Skeletal muscle tissue (tissue), 4 donors: ENCODE data around the gene ART4. TPM values are rescaled to one million over a fixed set of nuclear protein-coding genes. Genes with fewer than 3 reads are reported as not detected.

Experiments
- H3K27ac ChIP-seq: one replicate; pipeline ENCODE4 v1.7.0; 2013; ENCODE audit warnings: mild to moderate bottlenecking, low read depth, low read length, inconsistent platforms
- H3K27me3 ChIP-seq, 3 donors: one replicate each; pipeline ENCODE4 v1.7.0; 2013; ENCODE audit warnings: low read length in 3 of 3; ENCODE audit not compliant: control insufficient read depth in 3 of 3, insufficient read depth in 3 of 3
- H3K36me3 ChIP-seq, 3 donors: one replicate each; pipeline ENCODE4 v1.7.0; 2013; ENCODE audit warnings: low read length in 3 of 3; ENCODE audit not compliant: control insufficient read depth in 3 of 3, insufficient read depth in 3 of 3
- H3K4me1 ChIP-seq, 3 donors: one replicate each; pipeline ENCODE4 v1.7.0; 2013; ENCODE audit warnings: low read length in 3 of 3, mild to moderate bottlenecking in 3 of 3; ENCODE audit not compliant: control insufficient read depth in 3 of 3, insufficient read depth in 3 of 3
- H3K4me3 ChIP-seq, 3 donors: one replicate each; pipeline ENCODE4 v1.7.0; 2013; ENCODE audit warnings: low read length in 3 of 3
- H3K9ac ChIP-seq, 3 donors: one replicate each; pipeline ENCODE4 v1.7.0; 2013; ENCODE audit warnings: low read length in 3 of 3, mild to moderate bottlenecking in 3 of 3, moderate library complexity in 2 of 3, low read depth in 1 of 3
- H3K9me3 ChIP-seq, 3 donors: one replicate each; pipeline ENCODE4 v1.7.0; 2013; ENCODE audit warnings: low read length in 3 of 3; ENCODE audit not compliant: control insufficient read depth in 3 of 3
- total RNA-seq: library from RNA; depleted of rRNA; stranded (reverse); fragments of >200 nt; gene quantifications from one replicate; pipeline ENCODE4 v1.2.3, GENCODE V29; 2014
- donor health status: Osteomylitis.

Gene ART4
- total RNA-seq, 1 donor from 2014 or later: not detected

DNA sequence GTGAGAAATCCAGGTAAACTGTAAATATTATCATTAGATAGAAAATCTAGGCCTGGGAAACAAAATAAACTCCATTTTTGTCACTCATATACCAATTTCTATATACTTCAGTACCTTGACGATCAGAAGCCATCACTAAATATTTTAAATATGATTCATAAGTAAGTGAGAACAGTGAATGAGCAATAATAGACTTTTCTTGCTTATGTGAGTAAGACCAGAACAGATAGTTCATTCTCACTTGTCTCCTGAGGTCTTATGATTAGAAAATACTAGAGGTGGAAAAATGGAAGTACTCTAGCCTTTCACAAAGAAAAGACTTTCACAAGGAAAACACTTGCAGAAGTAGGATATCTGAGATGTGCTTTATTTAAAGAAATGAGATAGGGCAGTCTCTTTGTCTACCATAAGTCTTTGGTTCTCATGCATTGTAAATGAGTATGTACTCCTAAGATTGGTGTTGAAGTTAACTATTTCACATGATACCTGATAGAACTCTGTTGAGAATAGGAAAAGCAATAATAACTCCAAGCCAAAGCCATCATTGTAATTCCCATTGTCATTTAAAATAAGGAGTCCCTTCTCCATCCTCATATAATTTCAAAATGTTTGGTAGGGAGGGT is 19.2 kb downstream of the ART4 start:
- Histone ChIP-seq H3K27me3 (no peaks in the 10 kb centered on the region), H3K9ac (no peak overlapping the region), H3K27ac (no peak overlapping the region), H3K36me3 (no peaks in the 10 kb centered on the region), H3K4me3 (no peak overlapping the region), H3K4me1 (no peaks in the 10 kb centered on the region), H3K9me3 (no peaks in the 10 kb centered on the region)

DNA sequence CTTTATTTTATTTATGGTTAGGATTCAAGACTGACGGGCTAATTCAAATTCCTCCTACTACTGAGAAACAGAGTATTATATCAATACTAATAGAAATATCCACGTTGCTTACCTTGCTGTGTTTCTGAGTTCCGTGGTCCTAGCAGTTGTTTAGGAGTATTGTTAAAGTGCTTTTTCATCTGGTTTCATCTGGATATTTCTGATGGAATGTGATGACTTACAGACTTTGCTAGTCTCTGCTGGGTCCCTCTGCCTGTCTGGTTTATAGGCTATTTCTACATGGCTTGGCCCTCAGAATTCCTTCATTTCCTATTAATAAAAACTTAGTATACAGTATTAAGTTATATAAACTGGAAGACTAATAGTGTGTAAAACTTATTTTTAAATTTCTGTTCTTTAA is 29.3 kb downstream of the ART4 start, which contains the start of gene SMCO3:
TSS of gene SMCO3 (minus strand) at position 169 of the 400 bp plus-strand sequence. CDS start 7,502 bp downstream, outside the sequence.
- no peaks in the 10 kb centered on the region for H3K27me3 ChIP-seq
- no peak within 1 kb of the TSS for H3K27ac ChIP-seq
- no peaks in the 10 kb centered on the region for H3K4me1 ChIP-seq
- no peaks in the 10 kb centered on the region for H3K36me3 ChIP-seq
- H3K9ac ChIP-seq: no peak within 1 kb of the TSS
- no peaks in the 10 kb centered on the region for H3K9me3 ChIP-seq
- H3K4me3 ChIP-seq: no peak within 1 kb of the TSS

DNA sequence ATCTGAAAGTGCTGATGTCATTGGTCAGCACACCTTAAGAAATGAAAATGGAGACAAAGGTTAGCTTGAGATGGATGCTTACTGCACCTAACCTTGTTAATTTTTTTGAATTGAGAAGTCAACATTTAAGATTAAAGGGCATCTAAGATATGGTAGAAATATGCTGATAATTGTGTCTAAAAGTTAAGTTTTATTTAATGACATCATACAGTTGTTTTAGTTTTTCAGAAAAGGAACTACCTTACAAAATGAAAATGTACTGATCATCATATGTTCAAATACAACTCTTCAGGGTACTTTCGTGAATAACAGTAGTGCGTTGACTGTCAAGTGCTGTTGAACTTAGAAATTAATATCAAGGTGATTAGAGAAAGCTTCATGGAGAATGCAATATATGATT is 31.8 kb downstream of the ART4 start:
- Histone ChIP-seq H3K27ac (no peak overlapping the region), H3K27me3 (no peaks in the 10 kb centered on the region), H3K9me3 (no peaks in the 10 kb centered on the region), H3K4me3 (no peak overlapping the region), H3K36me3 (no peaks in the 10 kb centered on the region), H3K9ac (no peak overlapping the region), H3K4me1 (no peaks in the 10 kb centered on the region)

- Histone ChIP-seq H3K4me1 (no peaks in the 10 kb centered on the region), H3K9ac (no peak overlapping the region)
Observed at GRCh38 chr12:14810953-14811483, 32.3 kb downstream of the ART4 start.

GRCh38 chr12:14810167-14810952 is 33.0 kb downstream of the ART4 start:
- Histone ChIP-seq H3K9ac (no peak overlapping the region), H3K36me3 (no peaks in the 10 kb centered on the region), H3K27me3 (no peaks in the 10 kb centered on the region), H3K4me3 (no peak overlapping the region), H3K9me3 (no peaks in the 10 kb centered on the region), H3K4me1 (no peaks in the 10 kb centered on the region), H3K27ac (no peak overlapping the region)

More at GRCh38 chr12:14810953-14811483, 32.3 kb downstream of the ART4 start:
- H3K27me3 ChIP-seq: no peaks in the 10 kb centered on the region
- no peak overlapping the region for H3K27ac ChIP-seq
- no peaks in the 10 kb centered on the region for H3K36me3 ChIP-seq
- H3K4me3 ChIP-seq: no peak overlapping the region
- no peaks in the 10 kb centered on the region for H3K9me3 ChIP-seq

DNA sequence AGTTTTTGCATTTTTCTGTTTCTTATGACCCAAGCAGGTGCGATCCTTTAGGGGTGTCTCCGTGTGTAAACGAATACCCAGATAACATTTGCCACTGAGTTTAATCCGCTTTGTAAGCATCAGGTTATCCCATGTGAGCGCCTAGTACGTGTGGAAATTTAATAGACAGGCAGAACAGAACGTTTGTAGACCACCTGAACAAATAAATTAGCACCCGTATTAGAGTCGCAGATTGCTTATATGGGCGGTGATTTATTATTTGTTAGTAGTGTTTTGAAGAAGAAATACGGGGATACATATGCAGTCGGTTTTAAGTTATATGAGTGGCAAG is 39.5 kb downstream of the ART4 start:
- H3K27me3 ChIP-seq: no peaks in the 10 kb centered on the region
- no peaks in the 10 kb centered on the region for H3K9me3 ChIP-seq
- H3K4me3 ChIP-seq: peak overlapping the region; percentile 96 to 97 (median 96)
- peaks cover 6 to 9% (median 7%) of the 10 kb centered on the region in 3 donors for H3K36me3 ChIP-seq
- peak overlapping the region; percentile 96 for H3K27ac ChIP-seq
- H3K9ac ChIP-seq: peak overlapping the region; percentile 83 to 89 (median 85)
- peaks cover 4 to 16% (median 6%) of the 10 kb centered on the region in 3 donors for H3K4me1 ChIP-seq

DNA sequence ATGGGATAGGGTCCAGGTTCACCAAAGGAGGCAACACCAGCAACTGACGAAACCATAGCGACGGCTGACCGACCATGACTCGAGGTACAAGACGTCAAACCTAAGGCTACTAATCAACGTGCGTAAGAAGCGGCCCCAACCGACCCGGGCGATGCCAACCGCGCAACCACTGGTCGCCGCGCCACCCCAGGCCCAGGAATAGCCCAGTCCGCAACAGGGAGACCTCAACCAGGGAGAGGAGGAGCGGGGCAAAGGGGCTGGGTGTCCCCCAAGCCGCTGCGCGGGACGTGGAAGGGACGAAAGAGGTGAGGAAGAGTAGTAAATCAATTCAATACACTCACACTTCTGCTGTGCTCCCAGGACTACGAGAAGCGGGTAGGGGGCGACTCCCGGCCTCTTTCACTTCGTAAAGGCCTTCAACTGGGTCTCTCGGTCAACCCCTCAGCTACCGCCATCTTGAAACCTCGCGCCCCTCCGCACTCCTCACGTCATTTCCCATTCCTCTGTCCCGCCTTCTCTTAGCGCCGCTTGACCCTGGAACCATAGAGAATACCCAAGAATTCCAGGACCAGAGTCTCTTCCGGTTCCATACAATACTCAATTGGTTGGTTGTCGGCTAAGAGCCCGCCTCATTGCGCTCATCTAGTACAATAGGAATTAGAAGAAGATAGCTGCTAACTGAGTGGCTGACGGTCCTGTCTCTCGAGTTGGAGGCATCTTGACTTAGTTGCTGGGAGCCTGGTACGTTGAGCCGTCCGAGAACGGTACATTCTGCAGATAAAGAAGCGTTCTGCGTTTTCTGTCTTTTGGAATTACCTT is 40.1 kb downstream of the ART4 start, which contains the start of the genes C12orf60 and WBP11:
TSS of gene C12orf60 (plus strand) at position 660 of the 819 bp plus-strand sequence. CDS start 19,266 bp downstream, outside the sequence.
TSS of gene WBP11 (minus strand) at position 468 of the 819 bp plus-strand sequence. CDS start 2,095 bp downstream, outside the sequence.
- H3K9ac ChIP-seq: peak within 1 kb of the TSS; percentile 95 to 99 (median 97)
- no peaks in the 10 kb centered on the region for H3K9me3 ChIP-seq
- H3K4me3 ChIP-seq: peak within 1 kb of the TSS; percentile 96 to 97 (median 96)
- H3K36me3 ChIP-seq: peaks cover 6 to 14% (median 13%) of the 10 kb centered on the region in 3 donors
- H3K27ac ChIP-seq: peak within 1 kb of the TSS; percentile 96
- H3K4me1 ChIP-seq: peaks cover 4 to 16% (median 6%) of the 10 kb centered on the region in 3 donors
- H3K27me3 ChIP-seq: no peaks in the 10 kb centered on the region

DNA sequence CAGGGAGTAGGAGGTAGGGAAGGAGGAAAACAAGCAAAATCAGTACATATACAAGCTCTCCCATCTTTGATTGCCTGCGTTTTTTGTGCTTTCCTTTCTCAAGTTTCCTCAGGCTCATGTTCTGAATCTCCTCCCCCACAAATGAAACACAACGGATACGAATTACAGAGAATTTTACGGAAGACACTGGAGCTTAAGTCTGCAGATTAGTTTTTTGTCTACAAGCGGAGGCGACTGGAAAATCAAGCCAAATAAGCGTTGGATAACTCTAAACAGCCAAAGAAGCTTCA is 40.7 kb downstream of the ART4 start:
- Histone ChIP-seq H3K9me3 (no peaks in the 10 kb centered on the region), H3K27me3 (no peaks in the 10 kb centered on the region), H3K4me1 (peaks cover 4 to 16% (median 6%) of the 10 kb centered on the region in 3 donors), H3K9ac (peak overlapping the region; percentile 95 to 99 (median 97)), H3K36me3 (peaks cover 6 to 19% (median 19%) of the 10 kb centered on the region in 3 donors), H3K27ac (peak overlapping the region; percentile 96), H3K4me3 (peak overlapping the region; percentile 96 to 97 (median 96))

- Histone ChIP-seq H3K4me1 (peaks cover 4 to 16% (median 6%) of the 10 kb centered on the region in 3 donors), H3K4me3 (peak overlapping the region; percentile 96 to 97 (median 96)), H3K36me3 (peaks cover 6 to 23% (median 23%) of the 10 kb centered on the region in 3 donors), H3K9me3 (no peaks in the 10 kb centered on the region), H3K27me3 (no peaks in the 10 kb centered on the region), H3K27ac (peak overlapping the region; percentile 96), H3K9ac (peak overlapping the region in 1 of 3 donors; percentile 99)
Observed at GRCh38 chr12:14802247-14802646, 41.1 kb downstream of the ART4 start.
